GM23338 (cell line): ENCODE measurements around the gene GPC6. TPM values are rescaled to one million over a fixed set of nuclear protein-coding genes. Genes with fewer than 3 reads are reported as not detected.

Experiments
- ATAC-seq: fragments of 200-7000 bp; cut with Tn5 transposase; 3 replicates; pipeline ENCODE4 v1.9.1; 2020
- DNase-seq: peaks from one replicate; pipeline ENCODE4 v3.0.0-alpha.2; 2015; ENCODE audit warnings: low spot score
- H2AFZ ChIP-seq: fragments of 200-600 bp; sonication (generic); 2 replicates; pipeline ENCODE4 v1.8.0; 2016; ENCODE audit warnings: antibody characterized with exemption, mild to moderate bottlenecking, moderate library complexity
- H3F3A ChIP-seq: fragments of 200-600 bp; sonication (generic); replicated peaks from 2 replicates; pipeline ENCODE4 v1.8.0; 2017; ENCODE audit warnings: antibody characterized with exemption, mixed run types, low read depth
- H3K27ac ChIP-seq: fragments of 200-600 bp; sonication (generic); 2 replicates; pipeline ENCODE4 v1.6.1; 2016; ENCODE audit warnings: low read depth
- H3K27me3 ChIP-seq: fragments of 200-600 bp; sonication (generic); 2 replicates; pipeline ENCODE4 v1.8.0; 2016; ENCODE audit warnings: mild to moderate bottlenecking, mixed run types, moderate library complexity; ENCODE audit not compliant: insufficient read depth
- H3K36me3 ChIP-seq: fragments of 200-600 bp; sonication (generic); 2 replicates; pipeline ENCODE4 v1.8.0; 2016; ENCODE audit warnings: mild to moderate bottlenecking; ENCODE audit not compliant: insufficient read depth
- H3K4me1 ChIP-seq: fragments of 200-600 bp; sonication (generic); 2 replicates; pipeline ENCODE4 v1.8.0; 2016; ENCODE audit warnings: mild to moderate bottlenecking, moderate library complexity; ENCODE audit not compliant: insufficient read depth
- H3K4me2 ChIP-seq: fragments of 200-600 bp; sonication (generic); 2 replicates; pipeline ENCODE4 v1.7.1; 2017; ENCODE audit warnings: mixed run types
- H3K4me3 ChIP-seq: fragments of 200-600 bp; sonication (generic); 2 replicates; pipeline ENCODE4 v1.6.1; 2016; ENCODE audit warnings: mixed run types
- H3K79me2 ChIP-seq: fragments of 200-600 bp; sonication (generic); replicated peaks from 2 replicates; pipeline ENCODE4 v1.8.0; 2017; ENCODE audit warnings: mild to moderate bottlenecking; ENCODE audit not compliant: insufficient read depth
- H3K9me2 ChIP-seq: fragments of 200-600 bp; sonication (generic); 2 replicates; pipeline ENCODE4 v1.8.0; 2017; ENCODE audit not compliant: insufficient read depth
- H4K20me1 ChIP-seq: fragments of 200-600 bp; sonication (generic); replicated peaks from 2 replicates; pipeline ENCODE4 v1.8.0; 2017; ENCODE audit warnings: mild to moderate bottlenecking; ENCODE audit not compliant: insufficient read depth
- H3K27ac Mint-ChIP-seq: 2 replicates; pipeline ENCODE4 v1.8.0; 2020; ENCODE audit warnings: inconsistent platforms, mild to moderate bottlenecking, moderate library complexity, mixed read lengths
- H3K27me3 Mint-ChIP-seq: 3 replicates; pipeline ENCODE4 v1.8.0; 2022; ENCODE audit warnings: low read depth, mild to moderate bottlenecking, moderate library complexity, mixed read lengths, inconsistent platforms; ENCODE audit not compliant: insufficient read depth, poor library complexity
- H3K36me3 Mint-ChIP-seq: 3 replicates; pipeline ENCODE4 v1.8.0; 2021; ENCODE audit warnings: low read depth, mild to moderate bottlenecking, inconsistent platforms, moderate library complexity, mixed read lengths
- H3K4me1 Mint-ChIP-seq: 3 replicates; pipeline ENCODE4 v1.8.0; 2020; ENCODE audit warnings: mild to moderate bottlenecking, inconsistent platforms, mixed read lengths
- H3K4me3 Mint-ChIP-seq: 3 replicates; pipeline ENCODE4 v1.8.0; 2021; ENCODE audit warnings: moderate library complexity, mild to moderate bottlenecking, inconsistent platforms, mixed read lengths
- H3K9me3 Mint-ChIP-seq: 3 replicates; pipeline ENCODE4 v1.8.0; 2020; ENCODE audit warnings: moderate library complexity, mild to moderate bottlenecking, inconsistent platforms, mixed read lengths
- CREB1 ChIP-seq: fragments of 250-450 bp; sonication (Bioruptor Pico); IDR thresholded peaks from 2 replicates; pipeline ENCODE4 v1.5.0; 2020; ENCODE audit warnings: low read depth, mild to moderate bottlenecking, moderate library complexity
- EZH2 ChIP-seq: fragments of 200-600 bp; sonication (generic); IDR thresholded peaks from one replicate; pipeline ENCODE4 v1.8.0; 2017; ENCODE audit warnings: antibody characterized with exemption, mild to moderate bottlenecking, low read depth; ENCODE audit not compliant: unreplicated experiment
- EZH2phosphoT487 ChIP-seq: fragments of 200-600 bp; sonication (generic); IDR thresholded peaks from one replicate; pipeline ENCODE4 v1.8.1; 2018; ENCODE audit warnings: antibody characterized with exemption; ENCODE audit not compliant: unreplicated experiment
- JUNB ChIP-seq: IDR thresholded peaks from one replicate; pipeline ENCODE4 v1.6.1; 2016; ENCODE audit warnings: antibody characterized with exemption; ENCODE audit not compliant: unreplicated experiment
- NANOG ChIP-seq: IDR thresholded peaks from 2 replicates; pipeline ENCODE4 v1.6.1; 2016; ENCODE audit warnings: antibody characterized with exemption, borderline replicate concordance
- POLR2AphosphoS5 ChIP-seq: IDR thresholded peaks from 2 replicates; pipeline ENCODE4 v1.6.1; 2016; ENCODE audit warnings: antibody characterized with exemption, low read depth
- REST ChIP-seq: IDR thresholded peaks from one replicate; pipeline ENCODE4 v1.6.1; 2018; ENCODE audit warnings: antibody characterized with exemption; ENCODE audit not compliant: unreplicated experiment
- STAT1 ChIP-seq: IDR thresholded peaks from one replicate; pipeline ENCODE4 v1.6.1; 2016; ENCODE audit warnings: antibody characterized with exemption; ENCODE audit not compliant: unreplicated experiment
- ZNF114 ChIP-seq: fragments of 250-450 bp; sonication (Bioruptor Pico); IDR thresholded peaks from 2 replicates; pipeline ENCODE4 v1.5.0; 2020; ENCODE audit warnings: mild to moderate bottlenecking, moderate library complexity
- ZNF331 ChIP-seq: fragments of 250-450 bp; sonication (Bioruptor Pico); IDR thresholded peaks from 2 replicates; pipeline ENCODE4 v1.5.0; 2020; ENCODE audit warnings: low read depth, mild to moderate bottlenecking, moderate library complexity
- polyA plus RNA-seq: library from polyadenylated mRNA; unstranded; fragments of >200 nt; fragmentation: Nextera tagmentation; extraction: Ambion mirVana; gene quantifications from 2 replicates; pipeline ENCODE4 v1.2.1, GENCODE V29; 2016
- total RNA-seq: library from RNA; depleted of rRNA; stranded (reverse); fragments of >200 nt; shearing (Covaris generic); gene quantifications from 2 replicates; pipeline ENCODE4 v1.2.3, GENCODE V29; 2014
- TF ChIP-seq, protein P1 (sequence below), 2 experiments: fragments of 200-600 bp in 1 of 2; sonication (generic) in 1 of 2; conservative IDR thresholded peaks; 2 replicates each; pipeline versions ENCODE4 v1.5.1 to v1.6.1; 2016 to 2017; ENCODE audit warnings: antibody characterized with exemption in 2 of 2, low read depth in 2 of 2, mild to moderate bottlenecking in 2 of 2, moderate library complexity in 1 of 2
- TF ChIP-seq, protein P2 (sequence below): fragments of 250-450 bp; sonication (Bioruptor Pico); IDR thresholded peaks from 2 replicates; pipeline ENCODE4 v1.5.0; 2020; ENCODE audit warnings: mild to moderate bottlenecking, moderate library complexity
- TF ChIP-seq, protein P3 (sequence below): IDR thresholded peaks from 2 replicates; pipeline ENCODE4 v1.6.1; 2016; ENCODE audit warnings: antibody characterized with exemption

Gene GPC6
- total and polyA plus RNA-seq, 2 experiments from 2014 or later, result 6.4 to 28.6 TPM

DNA sequence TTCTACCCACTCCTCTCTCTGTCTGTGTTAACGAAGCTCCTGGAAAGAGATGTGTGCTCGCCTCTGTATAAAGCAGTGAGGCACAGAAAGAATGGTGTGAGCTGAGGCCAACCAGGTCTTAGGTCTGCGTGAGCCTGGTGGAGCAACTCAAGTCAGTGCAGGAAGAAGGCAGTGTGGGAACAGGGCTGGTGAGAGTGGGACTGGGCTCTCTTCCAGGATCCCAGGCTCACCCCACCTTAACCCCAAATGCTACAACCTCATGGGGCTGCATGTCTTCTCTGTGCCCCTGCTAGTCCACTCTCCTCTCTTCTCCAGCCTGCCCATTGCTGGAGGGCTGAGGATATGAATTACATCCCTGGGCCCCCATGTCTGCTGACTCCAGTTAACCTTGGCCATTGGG, 1125.5 kb downstream of the GPC6 start:
- Histone ChIP-seq H3K27ac (no peak overlapping the region), H3K4me2 (no peak overlapping the region), H3K4me3 (no peak overlapping the region), H3F3A (no peaks in the 10 kb centered on the region), H4K20me1 (no peaks in the 10 kb centered on the region; the same call in 1 of the 2 replicates), H3K36me3 (no peaks in the 10 kb centered on the region), H3K79me2 (no peaks in the 10 kb centered on the region), H3K27me3 (no peaks in the 10 kb centered on the region), H3K4me1 (no peaks in the 10 kb centered on the region), H3K9me2 (peaks cover 9% of the 10 kb centered on the region), H2AFZ (no peak overlapping the region)
- H3K4me1 Mint-ChIP-seq, result peaks cover 5% of the 10 kb centered on the region
- TF ChIP-seq, protein P1, sequence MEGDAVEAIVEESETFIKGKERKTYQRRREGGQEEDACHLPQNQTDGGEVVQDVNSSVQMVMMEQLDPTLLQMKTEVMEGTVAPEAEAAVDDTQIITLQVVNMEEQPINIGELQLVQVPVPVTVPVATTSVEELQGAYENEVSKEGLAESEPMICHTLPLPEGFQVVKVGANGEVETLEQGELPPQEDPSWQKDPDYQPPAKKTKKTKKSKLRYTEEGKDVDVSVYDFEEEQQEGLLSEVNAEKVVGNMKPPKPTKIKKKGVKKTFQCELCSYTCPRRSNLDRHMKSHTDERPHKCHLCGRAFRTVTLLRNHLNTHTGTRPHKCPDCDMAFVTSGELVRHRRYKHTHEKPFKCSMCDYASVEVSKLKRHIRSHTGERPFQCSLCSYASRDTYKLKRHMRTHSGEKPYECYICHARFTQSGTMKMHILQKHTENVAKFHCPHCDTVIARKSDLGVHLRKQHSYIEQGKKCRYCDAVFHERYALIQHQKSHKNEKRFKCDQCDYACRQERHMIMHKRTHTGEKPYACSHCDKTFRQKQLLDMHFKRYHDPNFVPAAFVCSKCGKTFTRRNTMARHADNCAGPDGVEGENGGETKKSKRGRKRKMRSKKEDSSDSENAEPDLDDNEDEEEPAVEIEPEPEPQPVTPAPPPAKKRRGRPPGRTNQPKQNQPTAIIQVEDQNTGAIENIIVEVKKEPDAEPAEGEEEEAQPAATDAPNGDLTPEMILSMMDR (conservative IDR thresholded peaks at IDR 0.05; ENCODE audit: low read depth in 2 of 2), result no peak
- TF ChIP-seq STAT1, result no peak
- TF ChIP-seq ZNF114 (CRISPR knock-in tag), result no peak
- TF ChIP-seq POLR2AphosphoS5, result no peak
- no peak for TF ChIP-seq CREB1
- no peak for TF ChIP-seq ZNF331
- TF ChIP-seq EZH2, result no peak
- TF ChIP-seq JUNB, result no peak
- TF ChIP-seq, protein P2, sequence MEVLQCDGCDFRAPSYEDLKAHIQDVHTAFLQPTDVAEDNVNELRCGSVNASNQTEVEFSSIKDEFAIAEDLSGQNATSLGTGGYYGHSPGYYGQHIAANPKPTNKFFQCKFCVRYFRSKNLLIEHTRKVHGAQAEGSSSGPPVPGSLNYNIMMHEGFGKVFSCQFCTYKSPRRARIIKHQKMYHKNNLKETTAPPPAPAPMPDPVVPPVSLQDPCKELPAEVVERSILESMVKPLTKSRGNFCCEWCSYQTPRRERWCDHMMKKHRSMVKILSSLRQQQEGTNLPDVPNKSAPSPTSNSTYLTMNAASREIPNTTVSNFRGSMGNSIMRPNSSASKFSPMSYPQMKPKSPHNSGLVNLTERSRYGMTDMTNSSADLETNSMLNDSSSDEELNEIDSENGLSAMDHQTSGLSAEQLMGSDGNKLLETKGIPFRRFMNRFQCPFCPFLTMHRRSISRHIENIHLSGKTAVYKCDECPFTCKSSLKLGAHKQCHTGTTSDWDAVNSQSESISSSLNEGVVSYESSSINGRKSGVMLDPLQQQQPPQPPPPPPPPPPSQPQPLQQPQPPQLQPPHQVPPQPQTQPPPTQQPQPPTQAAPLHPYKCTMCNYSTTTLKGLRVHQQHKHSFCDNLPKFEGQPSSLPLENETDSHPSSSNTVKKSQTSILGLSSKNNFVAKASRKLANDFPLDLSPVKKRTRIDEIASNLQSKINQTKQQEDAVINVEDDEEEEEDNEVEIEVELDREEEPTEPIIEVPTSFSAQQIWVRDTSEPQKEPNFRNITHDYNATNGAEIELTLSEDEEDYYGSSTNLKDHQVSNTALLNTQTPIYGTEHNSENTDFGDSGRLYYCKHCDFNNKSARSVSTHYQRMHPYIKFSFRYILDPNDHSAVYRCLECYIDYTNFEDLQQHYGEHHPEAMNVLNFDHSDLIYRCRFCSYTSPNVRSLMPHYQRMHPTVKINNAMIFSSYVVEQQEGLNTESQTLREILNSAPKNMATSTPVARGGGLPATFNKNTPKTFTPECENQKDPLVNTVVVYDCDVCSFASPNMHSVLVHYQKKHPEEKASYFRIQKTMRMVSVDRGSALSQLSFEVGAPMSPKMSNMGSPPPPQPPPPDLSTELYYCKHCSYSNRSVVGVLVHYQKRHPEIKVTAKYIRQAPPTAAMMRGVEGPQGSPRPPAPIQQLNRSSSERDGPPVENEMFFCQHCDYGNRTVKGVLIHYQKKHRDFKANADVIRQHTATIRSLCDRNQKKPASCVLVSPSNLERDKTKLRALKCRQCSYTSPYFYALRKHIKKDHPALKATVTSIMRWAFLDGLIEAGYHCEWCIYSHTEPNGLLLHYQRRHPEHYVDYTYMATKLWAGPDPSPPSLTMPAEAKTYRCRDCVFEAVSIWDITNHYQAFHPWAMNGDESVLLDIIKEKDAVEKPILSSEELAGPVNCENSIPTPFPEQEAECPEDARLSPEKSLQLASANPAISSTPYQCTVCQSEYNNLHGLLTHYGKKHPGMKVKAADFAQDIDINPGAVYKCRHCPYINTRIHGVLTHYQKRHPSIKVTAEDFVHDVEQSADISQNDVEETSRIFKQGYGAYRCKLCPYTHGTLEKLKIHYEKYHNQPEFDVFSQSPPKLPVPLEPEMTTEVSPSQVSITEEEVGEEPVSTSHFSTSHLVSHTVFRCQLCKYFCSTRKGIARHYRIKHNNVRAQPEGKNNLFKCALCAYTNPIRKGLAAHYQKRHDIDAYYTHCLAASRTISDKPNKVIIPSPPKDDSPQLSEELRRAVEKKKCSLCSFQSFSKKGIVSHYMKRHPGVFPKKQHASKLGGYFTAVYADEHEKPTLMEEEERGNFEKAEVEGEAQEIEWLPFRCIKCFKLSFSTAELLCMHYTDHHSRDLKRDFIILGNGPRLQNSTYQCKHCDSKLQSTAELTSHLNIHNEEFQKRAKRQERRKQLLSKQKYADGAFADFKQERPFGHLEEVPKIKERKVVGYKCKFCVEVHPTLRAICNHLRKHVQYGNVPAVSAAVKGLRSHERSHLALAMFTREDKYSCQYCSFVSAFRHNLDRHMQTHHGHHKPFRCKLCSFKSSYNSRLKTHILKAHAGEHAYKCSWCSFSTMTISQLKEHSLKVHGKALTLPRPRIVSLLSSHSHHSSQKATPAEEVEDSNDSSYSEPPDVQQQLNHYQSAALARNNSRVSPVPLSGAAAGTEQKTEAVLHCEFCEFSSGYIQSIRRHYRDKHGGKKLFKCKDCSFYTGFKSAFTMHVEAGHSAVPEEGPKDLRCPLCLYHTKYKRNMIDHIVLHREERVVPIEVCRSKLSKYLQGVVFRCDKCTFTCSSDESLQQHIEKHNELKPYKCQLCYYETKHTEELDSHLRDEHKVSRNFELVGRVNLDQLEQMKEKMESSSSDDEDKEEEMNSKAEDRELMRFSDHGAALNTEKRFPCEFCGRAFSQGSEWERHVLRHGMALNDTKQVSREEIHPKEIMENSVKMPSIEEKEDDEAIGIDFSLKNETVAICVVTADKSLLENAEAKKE (CRISPR knock-in tag), result no peak
- no peak for TF ChIP-seq REST
- TF ChIP-seq EZH2phosphoT487, result no peak
- no peak for TF ChIP-seq NANOG
- TF ChIP-seq, protein P3, sequence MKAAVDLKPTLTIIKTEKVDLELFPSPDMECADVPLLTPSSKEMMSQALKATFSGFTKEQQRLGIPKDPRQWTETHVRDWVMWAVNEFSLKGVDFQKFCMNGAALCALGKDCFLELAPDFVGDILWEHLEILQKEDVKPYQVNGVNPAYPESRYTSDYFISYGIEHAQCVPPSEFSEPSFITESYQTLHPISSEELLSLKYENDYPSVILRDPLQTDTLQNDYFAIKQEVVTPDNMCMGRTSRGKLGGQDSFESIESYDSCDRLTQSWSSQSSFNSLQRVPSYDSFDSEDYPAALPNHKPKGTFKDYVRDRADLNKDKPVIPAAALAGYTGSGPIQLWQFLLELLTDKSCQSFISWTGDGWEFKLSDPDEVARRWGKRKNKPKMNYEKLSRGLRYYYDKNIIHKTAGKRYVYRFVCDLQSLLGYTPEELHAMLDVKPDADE, result no peak
- no peaks in the 10 kb centered on the region; the same call in 2 of the 3 replicates for H3K9me3 Mint-ChIP-seq
- no peaks in the 10 kb centered on the region for H3K36me3 Mint-ChIP-seq
- H3K27ac Mint-ChIP-seq, result no peak overlapping the region
- H3K4me3 Mint-ChIP-seq, result no peak overlapping the region
- DNase-seq (no peak), ATAC-seq (no peak)
- H3K27me3 Mint-ChIP-seq, result no peaks in the 10 kb centered on the region
